GM21619 (cell line): ENCODE data around the gene EHF.
"Not testable (repeated sequence)": the region's sequence is repeated elsewhere in the genome, so short reads cannot be mapped to it uniquely, and the experiment has no call there.

Experiments used
- ATAC-seq: cut with Tn5 transposase; IDR thresholded peaks from one replicate; pipeline ENCODE4 v1.9.1; 2021; ENCODE audit not compliant: unreplicated experiment

The EHF gene

GRCh38 chr11:34665077-34665835, 44.4 kb downstream of the EHF start:
- no peak for ATAC-seq

DNA sequence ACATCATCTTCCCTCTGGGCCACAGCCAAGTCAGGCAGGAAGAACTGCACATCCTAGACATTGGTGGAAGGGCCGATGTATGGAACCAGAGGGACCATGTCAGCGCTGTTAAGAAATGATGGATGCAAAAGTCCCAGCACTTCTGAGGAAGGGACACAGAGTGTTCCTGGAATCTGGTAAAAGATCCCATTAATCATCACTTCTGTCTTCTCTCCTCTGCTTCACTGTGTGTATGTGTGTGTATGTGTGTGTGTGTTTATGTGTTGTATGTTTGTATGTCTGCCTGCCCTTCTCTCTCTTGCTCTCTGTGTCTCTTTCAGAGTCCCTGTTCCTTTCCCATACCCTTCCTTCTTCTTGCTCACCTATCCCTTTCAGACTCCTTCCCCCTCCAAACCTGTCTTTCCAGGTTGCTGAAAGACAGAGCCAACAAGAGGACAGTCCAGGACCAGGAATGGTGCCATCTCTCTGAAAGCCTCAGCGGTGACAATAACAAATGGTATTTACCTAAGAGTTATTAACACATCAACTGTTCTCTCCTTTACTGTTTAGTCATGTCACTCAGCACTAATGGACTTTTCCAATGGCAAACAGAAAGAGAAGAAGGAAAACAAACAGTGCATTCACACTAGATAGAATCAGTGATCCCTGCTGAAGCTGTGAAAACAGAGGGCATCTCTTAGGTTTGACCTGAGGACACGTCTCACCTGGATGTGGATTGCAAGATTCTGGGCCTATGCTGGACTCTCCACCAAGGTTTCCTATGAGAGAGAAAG, 47.1 kb downstream of the EHF start:
- ATAC-seq = no peak

GRCh38 chr11:34668583-34669053, 47.7 kb downstream of the EHF start:
- ATAC-seq = no peak

DNA sequence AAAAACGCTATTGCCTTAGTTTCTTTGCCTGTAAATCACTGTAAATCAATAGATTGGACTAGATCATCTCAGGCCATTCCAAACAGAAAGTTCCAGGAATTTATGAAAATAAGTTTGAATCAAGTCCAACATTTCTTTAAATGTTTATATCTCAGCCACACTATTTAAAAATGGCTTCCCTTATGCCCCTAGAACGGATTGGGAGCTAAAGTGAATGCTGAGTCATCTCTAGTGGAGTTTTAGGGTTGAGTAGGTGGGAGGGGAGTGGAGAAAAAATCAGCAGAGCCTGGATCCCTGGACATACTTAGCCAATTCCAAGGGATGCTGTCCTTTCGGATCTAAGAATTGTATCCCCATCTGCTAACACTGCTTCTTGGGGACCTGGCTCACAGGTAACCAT, 48.6 kb downstream of the EHF start:
- ATAC-seq = no peak

GRCh38 chr11:34671117-34671516, 50.2 kb downstream of the EHF start:
- ATAC-seq = no peak

- no peak for ATAC-seq
Measured at GRCh38 chr11:34671946-34672345, 51.1 kb downstream of the EHF start.

DNA sequence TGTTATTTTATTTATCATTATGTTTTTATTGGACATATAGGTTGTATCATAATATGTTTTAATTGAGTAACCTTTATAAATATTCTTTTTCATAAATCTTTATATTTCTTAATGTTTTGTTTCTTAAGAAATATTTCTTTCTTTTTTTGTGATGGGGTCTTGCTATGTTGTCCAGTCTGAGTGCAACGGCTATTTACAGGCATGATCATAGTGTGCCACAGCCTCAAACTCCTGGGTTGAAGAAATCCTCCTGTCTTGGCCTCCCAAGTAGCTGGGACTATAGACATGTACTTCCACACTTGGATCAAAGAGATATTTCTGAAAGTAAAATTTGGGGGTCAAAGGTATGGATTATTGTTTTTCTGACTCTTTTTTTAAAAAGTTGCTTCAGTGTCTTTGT, 53.1 kb downstream of the EHF start:
- no peak for ATAC-seq

GRCh38 chr11:34676227-34676626, 55.3 kb downstream of the EHF start:
- ATAC-seq = no peak

DNA sequence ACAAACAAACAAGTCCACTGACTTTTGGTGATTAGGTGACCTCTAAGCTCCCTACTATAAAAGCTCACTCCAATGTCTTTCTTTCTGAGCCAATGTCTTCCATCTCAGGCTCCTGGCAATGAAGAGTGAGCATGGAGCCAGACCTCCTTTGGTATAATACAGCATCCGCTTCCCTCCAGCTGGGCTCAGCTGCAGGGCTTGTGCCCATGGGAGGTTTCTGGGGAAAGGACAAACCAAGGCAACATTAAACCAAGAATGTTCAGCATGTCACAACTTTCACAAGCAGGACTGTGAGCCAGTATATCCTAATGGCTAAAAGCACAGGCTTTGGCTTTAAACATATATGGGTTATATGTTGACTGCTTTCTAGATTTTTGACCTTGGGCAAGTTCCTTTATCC, 58.8 kb downstream of the EHF start:
- ATAC-seq = no peak

DNA sequence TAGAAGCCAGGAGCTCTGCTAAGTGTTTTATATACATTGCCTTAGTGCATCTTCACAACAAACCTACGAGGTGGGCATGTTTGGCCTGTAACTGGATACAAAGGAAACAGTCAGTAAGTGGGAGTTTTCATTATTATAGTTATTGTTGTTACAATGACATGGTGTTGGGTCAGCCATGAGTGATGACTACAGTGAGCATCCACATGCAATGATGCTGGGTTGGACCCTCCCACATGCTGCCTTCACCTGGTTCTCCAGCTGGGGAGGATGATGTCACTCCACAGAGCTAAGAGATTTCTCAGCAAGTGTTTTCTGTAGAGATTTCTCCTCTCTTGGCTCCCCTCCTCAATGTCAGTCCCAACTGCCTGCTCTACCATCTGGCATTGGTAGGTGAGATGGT, 59.3 kb downstream of the EHF start:
- no peak for ATAC-seq

DNA sequence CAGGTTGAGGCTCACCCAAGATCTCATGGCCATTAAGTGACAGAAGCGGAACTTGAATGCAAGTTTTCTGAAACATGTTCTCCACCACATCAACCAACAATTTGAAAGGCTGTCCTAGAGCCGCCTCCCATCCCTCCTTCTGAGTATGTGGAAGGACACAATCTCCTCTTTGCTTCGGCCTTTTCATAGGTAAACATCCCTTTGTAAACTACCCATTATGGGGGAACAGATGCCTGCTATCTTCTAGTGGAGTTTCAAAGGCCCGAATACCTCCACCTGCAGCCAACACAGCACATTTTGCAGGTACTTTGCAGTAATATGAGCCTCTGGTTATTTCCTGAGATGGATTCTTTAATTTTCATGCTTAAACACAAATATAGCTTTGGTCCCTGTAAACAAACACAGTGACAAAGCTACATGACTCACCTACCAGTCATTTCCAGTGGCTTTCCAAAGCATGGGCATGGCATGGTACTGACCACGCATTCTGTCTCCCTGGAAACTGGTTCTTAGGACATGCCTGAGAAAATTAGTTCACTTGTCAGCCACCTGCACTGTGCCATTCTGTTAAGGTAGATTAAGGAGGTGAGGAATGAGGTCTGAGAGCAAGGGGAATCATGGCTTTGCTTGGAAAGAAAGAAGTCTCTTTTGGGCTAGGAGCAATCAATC, 60.2 kb downstream of the EHF start:
- no peak for ATAC-seq

- ATAC-seq = no peak
Measured at GRCh38 chr11:34682825-34683224, 61.9 kb downstream of the EHF start.

GRCh38 chr11:34683396-34683795, 62.5 kb downstream of the EHF start:
- no peak for ATAC-seq

- ATAC-seq = no peak
Measured at GRCh38 chr11:34685864-34686263, 65.0 kb downstream of the EHF start.

GRCh38 chr11:34692299-34692698, 71.4 kb downstream of the EHF start:
- ATAC-seq = not testable (repeated sequence)

DNA sequence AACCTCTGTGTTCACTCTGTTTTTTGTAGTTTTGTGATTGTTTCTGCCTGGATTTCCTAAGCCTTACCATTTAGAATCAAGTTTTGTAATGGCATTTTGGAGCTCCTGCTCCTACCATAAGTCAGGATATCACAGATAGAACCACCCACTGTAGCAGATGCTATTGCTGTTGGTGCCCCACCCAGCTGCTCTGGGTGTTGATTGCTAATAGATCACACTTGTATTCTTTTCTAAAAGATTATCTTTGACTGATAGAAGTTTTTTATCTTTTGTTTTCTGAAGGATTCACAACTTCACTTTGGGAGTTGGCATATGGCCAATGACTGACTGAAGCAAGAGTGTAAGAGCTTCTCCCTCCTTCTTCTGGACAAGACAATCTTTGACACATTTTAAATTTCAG, 76.0 kb downstream of the EHF start:
- ATAC-seq = no peak

- no peak for ATAC-seq
Measured at GRCh38 chr11:34706709-34707461, 86.0 kb downstream of the EHF start.

DNA sequence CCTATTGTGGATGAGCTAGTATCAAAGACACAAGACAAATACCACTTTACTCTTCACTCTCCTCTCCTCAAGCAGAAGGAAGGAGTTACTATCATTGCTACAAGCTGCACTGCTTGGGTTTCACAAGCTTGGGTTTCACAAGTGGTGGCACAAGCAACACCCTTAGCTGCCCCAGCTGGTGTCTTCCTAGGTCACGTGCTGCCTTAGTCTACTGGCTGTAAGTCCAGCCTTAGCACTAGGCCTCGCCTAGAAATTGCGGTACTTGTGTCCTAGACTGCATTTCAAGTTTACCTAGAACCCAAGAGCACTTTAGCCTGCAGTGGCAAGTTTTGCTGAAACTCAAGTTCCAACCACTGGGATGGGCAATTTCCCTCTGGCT, 86.6 kb downstream of the EHF start:
- ATAC-seq = no peak
